T-helper 2 cell (primary cell): Measurements from ENCODE around the gene PHPT1.
A peak's percentile ranks its signal among the peaks of the same experiment; 100 is the strongest.
"Not testable (repeated sequence)": the region's sequence is repeated elsewhere in the genome, so short reads cannot be mapped to it uniquely, and the experiment has no call there.

Experiments
- DNase-seq, 5 experiments: peaks; one replicate each; pipeline versions ENCODE4 v3.0.0 to v3.0.0-alpha.2; 2012 to 2022

Gene PHPT1

DNA sequence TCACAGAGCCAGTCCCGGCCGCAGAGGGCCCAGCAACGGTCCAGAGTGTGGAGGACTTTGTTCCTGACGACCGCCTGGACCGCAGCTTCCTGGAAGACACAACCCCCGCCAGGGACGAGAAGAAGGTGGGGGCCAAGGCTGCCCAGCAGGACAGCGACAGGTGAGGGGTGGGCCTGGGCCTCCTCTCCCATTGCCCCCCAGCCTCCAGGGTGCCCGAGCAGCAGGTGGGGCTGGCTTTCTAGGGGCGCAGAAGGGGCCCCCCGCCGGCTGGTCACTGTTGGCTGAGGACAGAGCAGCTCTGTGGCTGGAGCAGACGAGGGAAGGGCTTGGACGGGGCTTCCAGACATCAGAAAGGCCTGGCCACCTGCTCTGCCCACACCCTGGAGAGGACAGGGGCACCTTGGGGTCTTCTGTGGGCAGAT is 11.3 kb upstream of the PHPT1 start:
- DNase-seq = not testable (repeated sequence)

DNA sequence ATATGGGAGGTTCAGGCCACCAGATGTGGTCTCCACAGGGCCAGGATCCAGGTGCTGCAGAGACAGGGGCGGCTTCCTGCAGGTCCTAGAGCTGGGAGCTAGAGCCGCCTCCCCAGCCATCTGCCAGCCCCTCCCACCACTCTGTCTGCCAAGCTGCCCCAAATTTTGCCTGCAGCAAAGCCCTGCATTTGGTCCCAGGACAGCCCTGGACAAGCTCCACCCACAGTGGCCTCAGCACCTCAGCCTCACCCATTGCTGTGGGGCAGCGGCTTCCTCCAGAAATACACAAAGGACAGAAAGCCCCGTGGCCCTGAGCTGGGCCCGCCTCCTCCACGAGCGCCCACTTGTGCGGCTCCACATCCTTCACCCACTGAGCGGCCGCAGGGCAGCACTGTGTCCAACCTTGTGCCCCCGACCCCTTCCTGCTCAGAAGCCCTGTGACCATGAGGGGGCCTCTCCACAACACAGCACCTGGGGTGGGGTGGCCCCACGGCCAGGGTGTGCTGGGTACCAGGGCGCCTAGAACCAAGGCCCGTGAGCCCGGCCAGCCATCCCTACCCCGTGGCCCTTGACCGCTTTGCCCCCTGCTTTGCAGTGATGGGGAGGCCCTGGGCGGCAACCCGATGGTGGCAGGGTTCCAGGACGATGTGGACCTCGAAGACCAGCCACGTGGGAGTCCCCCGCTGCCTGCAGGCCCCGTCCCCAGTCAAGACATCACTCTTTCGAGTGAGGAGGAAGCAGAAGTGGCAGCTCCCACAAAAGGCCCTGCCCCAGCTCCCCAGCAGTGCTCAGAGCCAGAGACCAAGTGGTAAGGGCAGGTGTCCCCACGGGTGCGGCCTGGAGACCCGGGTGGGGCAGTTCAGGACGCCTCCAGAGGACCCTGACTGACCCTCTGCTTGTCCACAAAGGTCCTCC is 10.6 kb upstream of the PHPT1 start:
- DNase-seq = no peak

DNA sequence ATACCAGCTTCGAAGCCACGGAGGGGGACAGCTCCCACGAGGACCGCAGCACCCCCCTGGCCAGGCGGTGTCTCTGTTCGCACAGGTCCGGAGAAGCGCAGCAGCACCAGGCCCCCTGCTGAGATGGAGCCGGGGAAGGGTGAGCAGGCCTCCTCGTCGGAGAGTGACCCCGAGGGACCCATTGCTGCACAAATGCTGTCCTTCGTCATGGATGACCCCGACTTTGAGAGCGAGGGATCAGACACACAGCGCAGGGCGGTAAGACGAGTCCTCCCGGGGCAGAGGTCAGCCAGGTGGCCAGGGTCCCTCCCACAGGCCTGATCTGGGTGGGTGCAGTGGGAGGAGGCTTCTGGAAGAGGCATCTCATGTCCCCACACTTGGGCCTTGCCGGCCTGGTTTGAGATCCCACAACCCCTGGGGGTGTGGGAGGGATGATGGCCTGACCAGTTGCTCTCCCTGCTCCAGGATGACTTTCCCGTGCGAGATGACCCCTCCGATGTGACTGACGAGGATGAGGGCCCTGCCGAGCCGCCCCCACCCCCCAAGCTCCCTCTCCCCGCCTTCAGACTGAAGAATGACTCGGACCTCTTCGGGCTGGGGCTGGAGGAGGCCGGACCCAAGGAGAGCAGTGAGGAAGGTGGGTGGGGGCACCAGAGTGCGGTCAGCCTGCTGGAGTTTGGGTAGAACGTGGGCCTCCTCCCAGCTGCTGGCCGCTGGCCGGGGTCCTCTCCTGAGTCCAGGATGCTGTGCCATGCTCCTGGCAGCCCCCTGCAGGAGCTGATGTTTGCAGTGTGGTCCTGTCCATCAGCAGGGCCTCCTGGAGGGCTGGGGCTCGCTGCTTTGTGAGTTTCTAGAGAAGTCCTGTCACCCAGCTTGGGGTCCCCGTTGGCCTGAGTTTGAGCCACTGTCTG is 9.7 kb upstream of the PHPT1 start:
- no peak for DNase-seq

DNA sequence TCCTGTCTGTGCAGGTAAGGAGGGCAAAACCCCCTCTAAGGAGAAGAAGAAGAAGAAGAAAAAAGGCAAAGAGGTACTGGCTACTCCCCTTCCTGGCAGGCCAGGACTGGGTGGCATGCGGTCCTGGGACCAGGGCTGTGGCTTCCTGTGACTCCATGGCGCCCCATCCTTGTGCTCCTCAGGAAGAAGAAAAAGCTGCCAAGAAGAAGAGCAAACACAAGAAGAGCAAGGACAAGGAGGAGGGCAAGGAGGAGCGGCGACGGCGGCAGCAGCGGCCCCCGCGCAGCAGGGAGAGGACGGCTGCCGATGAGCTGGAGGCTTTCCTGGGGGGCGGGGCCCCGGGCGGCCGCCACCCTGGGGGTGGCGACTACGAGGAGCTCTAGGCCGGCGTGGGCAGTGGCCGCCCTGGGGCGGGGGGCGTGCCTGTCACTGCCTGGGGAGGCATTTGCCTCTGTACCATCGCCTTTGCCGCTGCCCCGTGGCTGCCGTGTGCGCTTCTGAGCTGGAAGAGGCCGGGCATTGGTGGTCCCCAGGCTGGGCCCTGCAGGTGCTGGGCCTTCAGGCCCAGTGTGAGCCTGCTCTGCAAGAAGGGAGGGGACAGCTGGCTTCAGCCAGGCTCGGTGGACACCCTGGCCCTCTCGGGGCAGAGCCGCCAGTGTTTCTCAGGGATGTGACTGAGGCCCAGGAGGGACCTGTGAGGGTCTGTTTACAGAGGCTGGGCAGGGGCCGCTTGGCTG is 8.9 kb upstream of the PHPT1 start:
- DNase-seq = no peak

DNA sequence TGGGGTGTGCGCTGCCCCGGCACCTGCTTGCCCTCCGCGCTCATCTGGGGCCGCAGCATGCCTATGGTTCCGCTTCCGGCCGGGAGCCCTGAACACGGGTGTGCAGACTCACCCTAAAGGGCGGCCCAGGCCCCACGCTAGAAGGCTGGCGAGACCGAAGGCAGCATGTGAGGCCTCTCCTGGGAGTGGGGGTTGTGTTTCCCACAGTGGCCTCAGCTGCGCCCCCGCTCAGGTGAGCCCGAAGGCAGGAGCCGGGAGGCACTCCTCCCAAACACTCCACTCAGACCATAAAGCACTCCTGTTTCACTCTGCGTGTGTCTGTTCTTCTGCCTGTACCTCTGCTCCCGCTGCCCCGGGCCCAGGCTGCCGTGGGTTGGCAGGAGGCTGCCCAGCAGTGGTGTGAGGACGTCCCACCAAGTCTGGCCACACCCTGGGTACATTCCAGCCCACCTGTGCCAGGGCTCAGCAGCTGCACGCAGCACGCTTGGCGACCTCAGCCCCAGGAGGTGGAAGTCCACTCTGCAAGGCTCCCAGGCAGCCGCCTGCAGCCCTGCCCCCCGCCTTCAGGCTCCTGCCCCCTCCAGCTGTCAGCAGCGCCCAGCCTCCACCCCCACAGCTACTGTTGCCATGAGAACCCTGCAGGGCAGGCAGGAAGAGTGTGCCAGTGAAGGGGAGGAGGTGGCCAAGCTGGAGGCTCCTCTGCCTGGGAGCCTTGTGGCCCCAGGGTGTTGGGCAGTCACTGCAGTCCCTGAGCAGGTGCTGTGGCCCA is 8.1 kb upstream of the PHPT1 start:
- DNase-seq = no peak

DNA sequence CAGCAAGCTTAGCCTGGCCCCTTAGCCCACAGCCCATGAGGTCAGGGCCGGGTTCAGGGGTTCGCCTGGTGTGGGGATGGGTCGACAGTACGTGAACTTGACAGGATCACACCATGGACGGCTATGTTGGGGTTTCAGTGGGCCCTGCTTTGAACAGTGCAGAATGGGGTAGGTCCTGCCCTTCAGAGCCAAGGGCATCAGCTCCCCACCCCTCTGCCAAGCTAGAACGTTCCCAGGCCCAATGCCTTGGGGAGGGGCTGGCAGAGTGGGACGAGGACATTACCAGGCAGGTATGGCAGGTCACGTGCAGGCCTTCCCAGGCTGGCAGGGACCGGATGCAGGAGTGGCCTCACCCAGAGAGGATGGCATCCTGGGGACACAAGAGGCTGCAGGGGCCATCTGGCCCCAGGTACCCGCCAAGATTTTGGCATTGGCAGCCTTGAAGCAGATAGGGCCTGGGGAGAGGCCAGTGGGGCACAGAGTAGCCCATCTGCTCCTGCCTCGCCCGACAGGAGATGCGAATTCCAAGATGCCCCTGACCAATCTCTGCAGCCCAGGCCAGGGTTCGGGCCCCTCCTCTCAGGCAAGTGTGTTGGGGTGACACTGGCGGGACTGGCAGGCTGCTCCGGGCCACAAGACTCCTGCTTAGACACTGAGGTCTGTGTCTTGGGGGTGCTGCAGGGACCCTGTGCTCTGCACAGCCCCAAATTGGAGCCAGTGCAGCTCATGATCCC is 7.4 kb upstream of the PHPT1 start:
- DNase-seq = not testable (repeated sequence)

DNA sequence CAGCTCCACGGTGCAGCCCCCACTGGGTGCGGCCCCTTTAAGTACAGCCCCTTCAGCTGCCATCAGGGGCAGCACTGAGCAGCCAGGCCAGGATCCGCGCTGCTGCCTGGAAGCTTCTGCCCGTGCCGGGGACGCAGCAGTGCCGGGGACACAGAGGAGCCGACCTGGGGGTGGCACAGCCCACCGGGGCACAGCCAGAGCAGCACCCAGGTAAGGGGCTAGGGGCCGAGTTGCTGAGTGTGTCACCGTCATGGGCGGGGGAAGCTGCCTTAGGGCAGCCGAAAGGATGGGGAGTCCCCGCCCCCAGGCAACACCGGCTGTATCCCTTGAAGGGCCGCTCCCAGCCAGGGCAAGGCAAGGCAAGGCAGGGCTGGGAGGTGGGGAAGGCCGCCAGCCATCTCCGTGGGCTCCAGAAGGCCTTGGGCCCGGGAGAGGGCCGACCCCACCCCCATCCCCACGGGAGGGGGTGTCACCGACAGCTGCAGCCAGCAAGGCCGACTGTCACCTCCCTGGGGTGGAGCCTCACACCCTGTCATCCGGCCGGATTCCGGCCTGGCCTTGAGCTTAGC is 6.7 kb upstream of the PHPT1 start, which contains the start of gene AJM1:
Gene AJM1 (plus strand): TSS at position 99 of the 569 bp plus-strand sequence. CDS start 1,937 bp downstream, outside the sequence.
- peak; percentile 59 to 84 (median 69) for DNase-seq

DNA sequence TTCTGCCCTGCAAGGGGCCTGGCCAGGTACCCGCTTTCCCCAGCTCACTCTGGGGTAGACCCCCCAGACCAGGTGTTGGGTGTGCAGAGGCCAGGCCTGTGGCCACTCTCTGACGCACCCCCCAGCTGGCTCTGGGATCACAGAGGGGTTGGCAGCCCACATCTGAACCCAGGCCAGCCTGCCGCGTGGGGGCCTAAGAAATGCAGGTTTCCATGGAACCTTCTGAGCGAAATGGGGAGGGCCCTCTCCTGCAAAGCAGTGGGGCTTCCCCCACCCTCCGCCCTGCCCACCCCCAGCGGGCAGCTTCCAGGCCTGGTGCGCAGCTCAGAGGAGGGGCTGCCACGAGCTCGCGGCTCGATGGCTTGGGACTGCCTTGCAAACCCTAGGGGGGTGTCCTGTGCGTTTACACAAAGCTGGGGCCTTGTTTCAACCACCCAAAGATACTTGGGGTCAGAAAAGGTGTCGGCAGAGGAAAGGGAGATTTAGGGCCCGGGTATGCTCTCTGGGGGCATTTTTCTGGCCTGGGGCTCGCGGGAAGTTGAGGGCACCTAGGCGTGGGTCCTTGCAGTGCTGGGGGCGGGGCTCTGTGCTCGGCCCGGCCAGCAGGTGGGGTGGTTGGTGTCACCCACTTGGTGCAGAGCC is 5.9 kb upstream of the PHPT1 start:
- DNase-seq = not testable (repeated sequence)

DNA sequence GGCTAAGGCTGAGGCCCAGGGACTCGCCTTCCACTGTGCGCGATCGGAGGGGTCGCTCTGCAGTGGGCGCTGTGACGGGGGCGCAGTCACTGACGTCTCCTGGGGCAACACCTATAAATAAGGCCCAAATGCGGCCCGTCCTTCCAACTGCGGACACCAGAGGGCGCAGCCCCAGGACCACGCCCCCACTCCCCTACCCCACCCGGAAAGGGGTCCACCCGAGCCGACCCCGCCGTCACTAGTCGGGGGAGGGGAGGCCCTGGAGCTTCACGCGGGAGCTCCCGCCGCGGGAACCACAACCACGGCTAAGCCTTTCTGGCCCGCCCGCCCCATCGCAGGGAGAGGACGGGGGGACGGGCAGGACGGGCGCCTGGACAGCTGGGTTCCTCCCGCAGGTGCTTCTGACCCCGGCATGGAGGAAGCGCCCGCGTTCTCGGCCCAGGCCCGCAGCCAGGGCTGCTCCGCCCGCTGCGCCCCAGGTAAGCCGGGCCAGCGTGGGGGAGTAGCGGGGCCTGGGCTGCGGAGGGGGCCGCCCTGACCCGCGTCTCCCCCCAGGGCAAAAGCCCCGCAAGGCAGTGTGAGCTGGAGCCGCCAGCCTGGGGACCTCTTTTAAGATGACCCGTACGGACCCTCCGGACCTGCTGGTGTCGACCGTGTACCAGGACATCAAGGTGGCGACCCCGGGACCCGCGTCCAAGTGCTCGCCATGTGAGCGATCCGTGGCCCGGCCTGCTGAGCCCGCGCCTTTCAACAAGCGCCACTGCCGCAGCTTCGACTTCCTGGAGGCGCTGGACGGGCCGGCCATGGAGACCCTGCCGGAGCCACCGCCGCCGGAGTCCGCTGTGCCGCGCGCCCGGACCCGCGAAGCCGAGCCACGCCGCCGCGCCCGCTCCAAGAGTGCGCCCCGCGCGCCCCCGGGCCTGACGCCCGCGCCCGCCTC is 5.1 kb upstream of the PHPT1 start:
- DNase-seq = peak; percentile 39 to 50 (median 43)

DNA sequence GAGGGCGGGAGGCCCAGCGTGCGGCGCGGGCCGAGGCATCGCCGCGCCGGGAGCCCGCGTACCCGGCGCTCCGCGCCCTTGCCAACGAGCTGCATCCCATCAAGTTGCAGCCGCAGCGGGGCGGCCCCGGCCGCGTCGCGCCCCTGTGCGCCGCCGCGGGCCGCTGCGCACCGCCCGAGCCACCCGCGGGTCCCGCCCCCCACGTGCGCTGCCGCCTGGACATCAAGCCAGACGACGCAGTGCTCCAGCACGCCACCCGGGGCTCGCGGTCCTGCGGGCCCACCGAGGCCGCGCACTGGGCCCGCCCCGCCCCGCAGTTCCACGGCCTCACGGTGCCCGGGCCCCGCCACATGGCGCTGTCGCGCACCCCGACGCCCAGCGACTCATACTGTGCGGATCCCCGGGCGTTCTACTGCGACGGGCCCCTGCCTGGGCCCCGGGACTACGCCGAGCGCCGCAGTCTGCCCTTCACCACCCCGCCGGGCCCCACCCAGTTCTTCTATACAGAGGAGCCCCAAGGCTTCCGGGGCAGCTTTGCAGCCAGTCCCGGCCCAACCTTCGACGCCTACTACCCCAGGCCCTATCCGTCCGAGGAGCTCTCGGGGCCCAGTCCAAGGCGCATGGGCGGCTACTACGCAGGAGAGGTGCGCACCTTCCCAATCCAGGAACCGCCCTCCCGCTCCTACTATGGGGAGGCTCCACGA is 4.3 kb upstream of the PHPT1 start:
- DNase-seq = peak in 1 of 5 experiments; percentile 36

DNA sequence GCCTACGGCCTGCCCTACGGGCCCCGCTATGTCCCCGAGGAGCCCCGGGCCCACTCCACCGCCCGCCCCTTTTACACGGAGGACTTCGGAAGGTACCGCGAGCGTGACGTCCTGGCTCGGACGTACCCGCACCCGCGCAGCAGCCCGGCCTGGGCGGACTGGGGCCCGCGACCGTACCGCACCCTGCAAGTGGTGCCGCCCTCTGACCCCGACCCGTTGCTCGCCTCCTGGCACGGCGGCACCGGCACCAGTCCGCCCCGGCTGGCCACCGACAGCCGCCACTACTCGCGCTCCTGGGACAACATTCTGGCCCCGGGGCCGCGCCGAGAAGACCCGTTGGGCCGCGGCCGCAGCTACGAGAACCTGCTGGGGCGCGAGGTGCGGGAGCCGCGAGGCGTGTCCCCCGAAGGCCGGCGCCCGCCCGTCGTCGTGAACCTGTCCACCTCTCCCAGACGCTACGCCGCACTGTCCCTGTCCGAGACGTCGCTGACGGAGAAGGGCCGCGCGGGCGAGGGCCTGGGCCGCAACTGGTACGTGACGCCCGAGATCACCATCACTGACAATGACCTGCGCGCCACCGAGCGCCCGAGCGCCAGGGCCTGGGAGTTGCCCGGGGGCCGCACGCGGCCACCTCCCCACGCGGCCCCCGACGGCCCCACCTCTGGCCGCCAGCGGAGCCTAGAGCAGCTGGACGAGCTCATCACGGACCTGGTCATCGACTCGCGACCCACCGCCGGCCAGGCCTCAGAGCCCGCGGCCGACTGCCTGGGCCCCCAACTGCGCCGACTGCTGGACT is 3.5 kb upstream of the PHPT1 start:
- no peak for DNase-seq

DNA sequence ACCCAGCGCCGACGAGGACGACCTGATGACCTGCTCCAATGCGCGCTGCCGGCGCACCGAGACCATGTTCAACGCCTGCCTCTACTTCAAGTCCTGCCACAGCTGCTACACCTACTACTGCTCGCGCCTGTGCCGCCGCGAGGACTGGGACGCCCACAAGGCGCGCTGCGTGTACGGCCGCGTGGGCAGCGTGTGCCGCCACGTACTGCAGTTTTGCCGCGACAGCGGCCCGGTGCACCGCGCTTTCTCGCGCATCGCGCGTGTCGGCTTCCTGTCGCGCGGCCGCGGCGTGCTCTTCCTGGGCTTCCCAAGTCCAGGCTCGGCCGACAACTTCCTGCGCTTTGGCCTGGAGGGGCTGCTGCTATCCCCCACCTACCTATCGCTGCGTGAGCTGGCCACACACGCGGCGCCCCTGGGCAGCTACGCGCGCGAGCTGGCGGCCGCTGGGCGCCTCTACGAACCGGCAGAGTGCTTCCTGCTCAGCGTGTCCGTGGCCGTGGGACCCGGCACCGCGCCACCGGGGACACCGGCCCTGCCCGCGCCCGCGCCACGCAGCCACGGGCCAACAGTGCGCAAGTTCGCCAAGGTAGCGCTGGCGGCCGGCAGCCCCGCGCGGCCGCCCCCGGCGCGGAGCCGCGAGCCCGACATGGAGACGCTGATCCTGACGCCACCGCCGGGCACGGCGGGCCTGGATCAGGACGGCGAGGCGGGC is 2.7 kb upstream of the PHPT1 start:
- DNase-seq = peak in 1 of 5 experiments; percentile 42

DNA sequence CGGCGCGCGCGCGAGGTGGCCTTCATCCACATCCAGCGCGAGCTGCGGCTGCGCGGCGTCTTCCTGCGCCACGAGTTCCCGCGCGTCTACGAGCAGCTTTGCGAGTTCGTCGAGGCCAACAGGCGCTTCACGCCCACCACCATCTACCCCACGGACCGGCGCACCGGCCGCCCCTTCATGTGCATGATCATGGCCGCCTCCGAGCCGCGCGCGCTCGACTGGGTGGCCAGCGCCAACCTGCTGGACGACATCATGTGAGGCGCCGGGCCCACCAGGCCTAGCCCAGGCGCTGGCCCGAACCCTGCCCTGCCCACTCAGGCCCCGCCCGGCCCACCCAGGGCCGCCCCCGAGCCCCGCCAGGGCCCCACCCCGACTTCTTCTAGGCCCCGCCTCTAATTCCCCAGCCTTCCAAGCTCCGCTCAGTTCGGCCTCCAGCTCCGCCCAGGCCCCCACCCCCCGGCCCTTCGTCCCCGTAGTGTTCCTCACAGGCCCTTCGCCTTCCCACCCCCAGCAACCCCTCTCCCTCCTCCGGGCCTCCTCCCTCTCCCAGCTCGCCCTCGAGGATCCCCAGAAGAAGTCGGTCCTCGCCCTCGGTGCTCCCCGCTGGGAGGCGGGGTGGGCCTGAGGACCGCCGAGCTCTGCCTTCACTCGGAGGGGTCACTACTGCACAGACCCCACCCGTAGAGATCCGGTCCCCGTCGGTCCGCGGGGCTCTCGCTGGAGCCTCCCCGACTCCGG is 2.0 kb upstream of the PHPT1 start:
- DNase-seq = peak in 1 of 5 experiments; percentile 45

DNA sequence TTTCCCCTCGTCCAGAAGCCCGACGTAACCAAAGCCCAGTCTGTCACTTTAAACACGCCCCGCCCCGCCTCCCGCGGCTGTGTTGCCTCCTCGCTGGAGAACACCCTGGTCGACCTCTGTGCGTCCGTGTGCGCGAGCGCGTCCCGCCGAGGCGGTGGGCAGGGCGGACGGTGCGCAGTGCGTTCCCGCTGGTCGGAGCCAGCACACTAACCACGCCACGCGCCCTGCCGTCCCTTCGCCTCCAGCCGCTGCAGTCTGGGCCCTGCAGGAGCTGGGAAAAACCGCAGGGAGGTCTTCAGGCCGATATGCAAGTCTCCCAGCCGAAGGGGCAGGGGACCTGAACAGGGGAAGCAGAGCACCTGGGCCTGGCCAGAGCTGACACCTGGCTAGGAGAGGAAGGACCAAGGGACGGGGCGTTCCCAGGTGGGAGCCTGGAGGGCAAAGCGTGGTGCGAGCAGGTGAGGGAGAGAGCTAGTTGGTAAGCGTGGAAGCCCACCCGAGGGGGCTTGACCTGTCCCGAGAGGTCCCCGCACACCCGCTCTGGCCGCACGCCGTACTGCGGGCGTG is 1.3 kb upstream of the PHPT1 start:
- peak; percentile 37 to 89 (median 59) for DNase-seq

DNA sequence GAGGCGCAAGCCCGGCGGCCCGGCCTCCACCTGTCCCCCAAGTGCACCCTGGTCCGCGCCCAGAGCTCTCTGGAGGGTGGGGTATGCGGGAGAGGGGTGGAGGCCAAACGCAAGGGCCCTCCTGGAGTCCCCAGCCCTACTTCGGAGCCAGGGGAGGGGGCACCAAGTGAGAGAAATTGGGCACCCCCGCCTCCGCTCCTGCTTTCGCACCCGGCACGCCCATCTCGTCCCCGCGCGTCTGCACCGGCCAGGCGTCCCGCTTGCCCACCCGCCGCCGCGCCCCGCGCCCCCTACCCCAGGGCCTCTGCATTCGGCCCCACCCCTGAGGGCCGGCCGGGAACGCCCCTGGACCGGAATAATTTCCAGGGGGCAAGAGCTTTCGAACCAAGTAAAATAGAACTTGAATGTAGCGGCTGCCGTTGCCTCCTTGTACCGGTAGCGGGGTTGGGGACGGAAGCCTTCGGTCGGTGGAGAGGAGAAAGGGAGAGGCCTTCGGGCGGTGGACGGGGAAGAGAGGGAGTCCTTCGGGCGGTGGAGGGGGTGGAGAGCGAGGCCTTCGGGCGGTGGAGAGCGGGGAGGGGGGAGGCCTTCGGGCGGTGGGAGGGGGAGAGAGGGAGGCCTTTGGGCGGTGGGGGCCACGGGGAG is 694 bp upstream of the PHPT1 start:
- peak in 1 of 5 experiments; percentile 61 for DNase-seq
